ENCODE measurements around the gene UBE2J1. TPM values are rescaled to one million over a fixed set of nuclear protein-coding genes. Genes with fewer than 3 reads are reported as not detected.
"Not testable (repeated sequence)": the region's sequence is repeated elsewhere in the genome, so short reads cannot be mapped to it uniquely, and the experiment has no call there.

Gene UBE2J1
- total and polyA plus RNA-seq, 10 donors, result 48.3 to 115 (median 71.7) TPM

- no peaks in the 10 kb centered on the region for H3K27me3 ChIP-seq (replicated peaks in 1 of 7)
- H3K36me3 ChIP-seq, result peaks cover 0 to 25% (median 0%) of the 10 kb centered on the region in 6 donors
- peak overlapping the region in 2 of 8 donors; percentile 14 to 21 for H3K27ac ChIP-seq
- no peaks in the 10 kb centered on the region for H3K9me3 ChIP-seq
- intact Hi-C loops (cut with DNase I; ENCODE audit: low total_unique reads), result no loop called here
- DNase-seq, result no peak
- TF ChIP-seq POLR2AphosphoS5 (IDR thresholded peaks at IDR 0.05), result peak in 1 of 3 donors; percentile 26
- TF ChIP-seq CTCF (IDR thresholded peaks at IDR 0.05 in 8 of 11, conservative IDR thresholded peaks at IDR 0.05 in 3 of 11), result peak in 3 of 11 experiments; percentile 24 to 42 (median 39)
- no peak for TF ChIP-seq POLR2A (IDR thresholded peaks at IDR 0.05)
- no peak overlapping the region for H3K4me3 ChIP-seq
- 40 to 55% (median 52%) methylated on average over 9 of the region's 9 CpGs for WGBS, 5 donors
- peaks cover 0 to 32% (median 15%) of the 10 kb centered on the region in 6 donors for H3K4me1 ChIP-seq
Observed at GRCh38 chr6:89311853-89312531, 40.5 kb downstream of the UBE2J1 start.

- TF ChIP-seq CTCF (IDR thresholded peaks at IDR 0.05 in 8 of 11, conservative IDR thresholded peaks at IDR 0.05 in 3 of 11) (peak in 3 of 11 experiments; percentile 14 to 37 (median 30)), POLR2A (IDR thresholded peaks at IDR 0.05) (no peak), POLR2AphosphoS5 (IDR thresholded peaks at IDR 0.05) (no peak)
- H3K27me3 ChIP-seq (replicated peaks in 1 of 7), result no peaks in the 10 kb centered on the region
- no peaks in the 10 kb centered on the region for H3K9me3 ChIP-seq
- peaks cover 0 to 22% (median 0%) of the 10 kb centered on the region in 6 donors for H3K36me3 ChIP-seq
- no peak for DNase-seq
- 44 to 59% (median 52%) methylated on average over 5 of the region's 5 CpGs for WGBS, 5 donors
- H3K4me1 ChIP-seq, result peaks cover 0 to 32% (median 15%) of the 10 kb centered on the region in 6 donors
- intact Hi-C loops (cut with DNase I; ENCODE audit: low total_unique reads), result no loop called here
- no peak overlapping the region for H3K4me3 ChIP-seq
- H3K27ac ChIP-seq, result peak overlapping the region in 1 of 8 donors; percentile 21
Observed at GRCh38 chr6:89311530-89311852, 41.0 kb downstream of the UBE2J1 start.

GRCh38 chr6:89310929-89311328 is 41.6 kb downstream of the UBE2J1 start:
- peaks cover 0 to 32% (median 15%) of the 10 kb centered on the region in 6 donors for H3K4me1 ChIP-seq
- peaks cover 0 to 19% (median 0%) of the 10 kb centered on the region in 6 donors for H3K36me3 ChIP-seq
- no peak overlapping the region for H3K4me3 ChIP-seq
- no peaks in the 10 kb centered on the region for H3K27me3 ChIP-seq (replicated peaks in 1 of 7)
- intact Hi-C loops (cut with DNase I; ENCODE audit: low total_unique reads), result no loop called here
- no peaks in the 10 kb centered on the region for H3K9me3 ChIP-seq
- no peak for DNase-seq
- TF ChIP-seq POLR2A (IDR thresholded peaks at IDR 0.05), result no peak
- TF ChIP-seq CTCF (IDR thresholded peaks at IDR 0.05 in 8 of 11, conservative IDR thresholded peaks at IDR 0.05 in 3 of 11), result no peak
- TF ChIP-seq POLR2AphosphoS5 (IDR thresholded peaks at IDR 0.05), result no peak
- 57 to 79% (median 63%) methylated on average over 11 of the region's 11 CpGs for WGBS, 5 donors
- no peak overlapping the region for H3K27ac ChIP-seq

GRCh38 chr6:89308525-89309395 is 43.8 kb downstream of the UBE2J1 start:
- no peak for DNase-seq
- H3K9me3 ChIP-seq, result no peaks in the 10 kb centered on the region
- intact Hi-C loops (cut with DNase I; ENCODE audit: low total_unique reads), result no loop called here
- H3K36me3 ChIP-seq, result no peaks in the 10 kb centered on the region
- WGBS, 5 donors, result 53 to 86% (median 71%) methylated on average over 9 of the region's 9 CpGs
- peaks cover 0 to 32% (median 15%) of the 10 kb centered on the region in 6 donors for H3K4me1 ChIP-seq
- no peaks in the 10 kb centered on the region for H3K27me3 ChIP-seq (replicated peaks in 1 of 7)
- H3K4me3 ChIP-seq, result no peak overlapping the region
- no peak overlapping the region for H3K27ac ChIP-seq
- TF ChIP-seq CTCF (IDR thresholded peaks at IDR 0.05 in 8 of 11, conservative IDR thresholded peaks at IDR 0.05 in 3 of 11), result no peak

- H3K27me3 ChIP-seq (replicated peaks in 1 of 7); H3K27ac ChIP-seq; H3K36me3 ChIP-seq; H3K9me3 ChIP-seq; H3K4me3 ChIP-seq; intact Hi-C loops (cut with DNase I; ENCODE audit: low total_unique reads); H3K4me1 ChIP-seq; DNase-seq: not testable (repeated sequence)
- 71 to 84% (median 79%) methylated on average over 3 of the region's 3 CpGs for WGBS, 5 donors
Observed at GRCh38 chr6:89304517-89304916, 48.0 kb downstream of the UBE2J1 start.

All from spleen (tissue), 11 donors.